SK-N-DZ (cell line): ENCODE measurements around the gene POLR3F.
"Not testable (repeated sequence)": the region's sequence is repeated elsewhere in the genome, so short reads cannot be mapped to it uniquely, and the experiment has no call there.

Experiments
- DNase-seq: peaks from one replicate; pipeline ENCODE4 v3.0.0-alpha.2; 2015; ENCODE audit warnings: low spot score
- small RNA-seq, 2 experiments: library from RNA; depleted of rRNA; stranded (forward); fragments of <200 nt; gene quantifications; one replicate each; pipeline ENCODE3, GENCODE V24; 2014

The POLR3F gene

GRCh38 chr20:18504479-18505060, 37.4 kb downstream of the POLR3F start:
- DNase-seq = no peak

GRCh38 chr20:18506744-18507143, 39.6 kb downstream of the POLR3F start:
- DNase-seq = no peak

GRCh38 chr20:18507218-18508191, 40.3 kb downstream of the POLR3F start, which contains the start of gene SEC23B:
SEC23B (plus strand) TSS chr20:18507940; CDS start chr20:18510836, 2,896 bp downstream.
- DNase-seq = peak; percentile 97

DNA sequence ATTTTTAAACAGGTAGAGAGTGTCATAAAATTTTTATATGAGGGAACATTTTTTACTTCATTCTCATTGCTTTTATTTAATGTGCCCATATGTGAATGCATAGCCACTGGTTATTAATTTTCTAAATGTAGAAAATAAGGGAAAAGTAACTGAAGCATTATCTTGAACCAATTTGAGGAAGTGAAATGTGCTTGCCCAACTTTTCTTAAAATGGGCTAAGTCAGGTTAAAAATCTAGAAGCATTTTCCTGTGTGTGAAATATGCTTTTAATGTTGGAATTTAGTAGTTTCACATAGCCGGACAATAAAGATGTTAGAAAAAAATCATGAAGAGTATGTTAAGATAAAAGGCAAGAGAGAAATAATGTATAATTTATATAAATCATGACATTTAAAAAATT, 44.4 kb downstream of the POLR3F start:
- DNase-seq = no peak

DNA sequence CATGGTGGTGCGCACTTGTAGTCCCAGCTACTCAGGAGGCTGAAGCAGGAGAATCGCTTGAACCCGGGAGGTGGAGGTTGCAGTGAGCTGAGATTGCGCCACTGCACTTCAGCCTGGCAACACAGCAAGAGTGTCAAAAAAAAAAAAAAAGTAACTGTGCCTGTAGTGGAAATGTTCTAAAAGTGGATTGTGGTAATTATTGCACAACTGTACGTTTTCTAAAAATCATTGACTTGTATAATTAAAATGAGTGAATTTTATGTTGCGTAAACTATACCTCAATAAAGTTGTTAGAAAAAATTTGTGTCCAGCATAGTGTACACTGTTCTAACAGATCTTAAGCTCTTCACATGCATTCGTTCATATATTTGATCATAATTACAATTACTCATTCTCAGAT, 46.0 kb downstream of the POLR3F start:
- DNase-seq = no peak

- no peak for DNase-seq
Observed at GRCh38 chr20:18514127-18514526, 46.9 kb downstream of the POLR3F start.

GRCh38 chr20:18515973-18516372, 48.8 kb downstream of the POLR3F start:
- no peak for DNase-seq

GRCh38 chr20:18522066-18522465, 54.9 kb downstream of the POLR3F start:
- not testable (repeated sequence) for DNase-seq

GRCh38 chr20:18523066-18523465, 55.9 kb downstream of the POLR3F start:
- DNase-seq = no peak

DNA sequence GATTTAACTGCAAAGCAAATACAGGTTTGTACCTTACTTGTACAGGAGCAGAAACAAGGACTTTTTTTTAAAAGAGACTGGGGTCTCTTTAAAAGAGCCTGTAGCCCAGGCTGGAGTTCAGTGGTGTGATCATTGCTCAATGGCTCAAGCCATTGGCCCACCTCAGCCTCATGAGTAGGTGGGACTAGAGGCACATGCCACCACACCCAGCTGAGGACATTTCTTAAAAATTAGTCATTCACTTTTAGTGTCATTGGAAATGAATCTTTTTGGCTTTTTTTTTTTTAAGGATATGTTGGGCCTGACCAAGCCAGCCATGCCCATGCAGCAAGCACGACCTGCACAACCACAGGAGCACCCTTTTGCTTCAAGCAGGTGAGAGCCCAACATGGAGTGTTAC, 57.5 kb downstream of the POLR3F start:
- no peak for DNase-seq

GRCh38 chr20:18526761-18527160, 59.6 kb downstream of the POLR3F start:
- not testable (repeated sequence) for DNase-seq

DNA sequence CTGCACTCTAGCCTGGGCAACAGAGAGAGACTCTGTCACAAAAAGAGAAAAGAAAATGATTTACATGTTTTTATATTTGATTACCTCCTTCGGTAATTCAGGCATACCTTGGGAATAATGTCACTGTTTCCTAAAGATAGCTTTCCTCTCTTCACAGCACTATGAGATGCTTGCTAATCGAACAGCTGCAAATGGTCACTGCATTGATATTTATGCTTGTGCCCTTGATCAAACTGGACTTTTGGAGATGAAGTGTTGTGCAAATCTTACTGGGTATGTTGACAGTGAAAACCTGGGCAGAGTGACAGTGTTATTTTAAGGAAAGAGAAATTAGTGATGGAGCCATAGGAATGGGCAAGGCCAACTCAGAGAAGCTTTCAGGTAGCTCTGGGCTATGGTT, 60.1 kb downstream of the POLR3F start:
- no peak for DNase-seq

GRCh38 chr20:18527836-18528235, 60.6 kb downstream of the POLR3F start:
- no peak for DNase-seq

DNA sequence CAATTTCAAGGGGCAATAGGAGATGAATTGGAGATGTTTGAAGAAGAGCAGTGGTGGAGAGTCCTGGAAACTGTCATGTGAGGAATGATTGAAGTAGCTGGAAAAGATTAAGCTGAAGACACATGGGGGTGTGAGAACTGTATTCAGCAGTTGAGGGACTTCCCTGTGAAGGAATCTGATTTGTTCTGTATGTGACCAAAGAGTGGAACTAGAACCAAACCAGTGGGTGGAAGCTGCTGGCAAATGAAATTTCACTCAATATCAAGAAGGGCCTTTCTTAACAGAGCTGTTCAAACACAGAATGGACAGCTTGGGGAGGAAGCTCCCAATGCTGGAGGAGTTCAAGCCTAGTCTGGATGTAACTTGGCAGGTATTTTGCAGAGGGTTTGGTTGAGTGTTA, 61.9 kb downstream of the POLR3F start:
- DNase-seq = no peak

DNA sequence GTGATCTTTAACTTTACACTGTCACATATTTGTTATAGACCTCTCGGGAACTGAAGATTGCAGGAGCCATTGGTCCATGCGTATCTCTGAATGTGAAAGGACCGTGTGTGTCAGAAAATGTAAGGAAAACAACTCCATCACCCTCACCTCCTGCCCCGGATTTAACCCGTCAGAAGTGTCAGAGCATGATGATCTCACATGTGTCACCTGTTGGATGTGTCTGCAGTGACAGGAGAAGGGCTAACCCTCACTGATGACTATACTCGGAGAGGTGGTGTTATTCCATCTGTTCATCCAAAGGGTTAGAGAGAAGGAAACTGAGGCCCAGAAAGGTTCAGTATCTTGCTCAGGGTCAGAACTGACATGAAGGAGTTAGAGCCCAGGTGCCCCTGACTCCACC, 65.4 kb downstream of the POLR3F start:
- DNase-seq = no peak

DNA sequence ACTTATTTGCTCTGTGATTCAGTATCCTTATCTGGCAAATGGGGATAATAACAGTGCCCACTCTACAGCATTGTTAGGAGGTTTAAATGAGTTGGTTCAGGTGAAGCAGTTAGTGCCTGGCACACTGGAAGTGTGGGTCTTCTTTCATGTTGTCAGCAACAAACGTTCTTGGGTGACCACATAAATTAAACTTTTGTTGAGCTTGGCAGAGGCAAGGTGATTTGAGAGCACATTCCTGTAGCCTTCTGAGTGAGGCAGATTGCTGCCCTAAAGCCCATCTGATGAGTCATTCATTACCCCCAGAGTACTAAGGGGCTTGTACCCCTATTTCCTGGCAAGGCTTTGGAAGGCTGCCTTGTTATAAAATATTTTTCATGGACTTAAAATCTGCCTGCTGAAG, 66.3 kb downstream of the POLR3F start:
- DNase-seq = no peak

DNA sequence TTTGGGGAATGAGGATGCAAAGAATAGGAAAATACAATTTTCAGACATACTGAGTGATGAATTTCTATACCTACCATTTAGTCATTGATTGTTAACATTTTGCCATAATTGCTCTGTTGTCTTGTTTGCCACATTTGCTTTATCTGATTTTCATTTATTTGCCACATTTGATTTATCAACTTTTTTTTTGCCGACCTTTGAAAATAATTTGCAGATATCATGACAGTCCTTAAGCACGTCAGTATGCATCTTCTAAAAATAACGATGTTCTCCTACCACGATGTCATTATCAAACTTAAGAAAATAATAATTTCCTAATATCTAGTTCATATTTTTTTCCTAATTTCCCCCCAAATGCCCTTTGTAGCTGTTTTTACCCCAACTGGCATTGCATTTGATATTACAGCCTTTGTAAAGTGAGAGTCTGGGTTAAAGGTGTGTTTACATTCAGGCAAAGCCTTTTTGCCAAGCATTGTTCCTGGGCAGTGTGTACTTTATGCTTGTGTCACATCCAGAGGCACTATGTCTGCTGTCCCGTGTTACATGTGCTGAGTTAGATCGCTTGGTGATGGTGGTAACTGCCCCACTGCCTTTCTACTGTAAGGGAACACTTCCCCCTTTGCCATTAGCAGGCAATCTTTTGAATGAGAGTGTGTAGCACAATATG, 66.9 kb downstream of the POLR3F start:
- no peak for DNase-seq

Small RNA genes lying within 50 kb of the gene (small RNA-seq; reads per million reads assigned to genes)
- 0 reads per million in 2 experiments for gene MIR3192
- 0.03 to 0.04 reads per million in 2 experiments for gene RNA5SP476
